Retina (tissue), 1 donor: Measurements from ENCODE around the gene TMEM44.

ENCODE experiments used
- DNase-seq: peaks from one replicate; pipeline ENCODE4 v3.0.0-alpha.2; 2016

The TMEM44 gene

DNA sequence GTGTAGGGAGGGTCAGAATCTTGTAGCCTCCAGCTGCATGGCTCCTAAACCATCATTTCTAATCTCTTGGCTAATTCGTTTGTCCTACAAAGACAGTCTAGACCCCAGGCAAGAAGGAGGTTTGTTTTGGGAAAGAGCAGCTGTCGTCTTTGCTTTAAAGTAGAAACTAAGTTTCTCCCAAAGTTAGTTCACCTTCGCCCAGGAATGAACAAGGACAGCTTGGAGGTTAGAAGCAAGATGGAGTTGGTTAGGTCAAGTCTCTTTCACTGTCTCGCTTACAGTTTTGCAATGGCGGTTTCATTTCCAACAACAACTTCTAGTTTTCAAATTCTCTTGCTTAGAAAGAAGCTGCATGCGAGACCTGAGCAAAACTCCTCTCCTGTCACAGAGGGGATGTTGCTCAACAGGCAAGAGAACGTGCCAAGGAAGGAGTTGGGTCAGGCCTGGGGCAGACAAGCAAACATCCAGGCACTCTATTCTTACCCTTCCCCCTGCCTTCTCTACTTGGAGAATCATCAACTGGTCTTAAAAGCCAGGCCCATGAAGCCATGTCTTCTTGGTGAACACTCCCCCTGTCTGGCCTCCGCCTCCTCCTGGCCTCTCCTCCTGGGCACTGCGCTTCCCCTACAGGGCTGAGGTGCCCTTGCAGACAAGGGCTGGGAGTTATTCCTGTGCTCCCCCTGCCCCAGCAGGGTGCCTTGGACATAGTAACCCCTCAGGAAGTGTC lies 57.6 kb downstream of the TMEM44 start:
- DNase-seq = no peak

DNA sequence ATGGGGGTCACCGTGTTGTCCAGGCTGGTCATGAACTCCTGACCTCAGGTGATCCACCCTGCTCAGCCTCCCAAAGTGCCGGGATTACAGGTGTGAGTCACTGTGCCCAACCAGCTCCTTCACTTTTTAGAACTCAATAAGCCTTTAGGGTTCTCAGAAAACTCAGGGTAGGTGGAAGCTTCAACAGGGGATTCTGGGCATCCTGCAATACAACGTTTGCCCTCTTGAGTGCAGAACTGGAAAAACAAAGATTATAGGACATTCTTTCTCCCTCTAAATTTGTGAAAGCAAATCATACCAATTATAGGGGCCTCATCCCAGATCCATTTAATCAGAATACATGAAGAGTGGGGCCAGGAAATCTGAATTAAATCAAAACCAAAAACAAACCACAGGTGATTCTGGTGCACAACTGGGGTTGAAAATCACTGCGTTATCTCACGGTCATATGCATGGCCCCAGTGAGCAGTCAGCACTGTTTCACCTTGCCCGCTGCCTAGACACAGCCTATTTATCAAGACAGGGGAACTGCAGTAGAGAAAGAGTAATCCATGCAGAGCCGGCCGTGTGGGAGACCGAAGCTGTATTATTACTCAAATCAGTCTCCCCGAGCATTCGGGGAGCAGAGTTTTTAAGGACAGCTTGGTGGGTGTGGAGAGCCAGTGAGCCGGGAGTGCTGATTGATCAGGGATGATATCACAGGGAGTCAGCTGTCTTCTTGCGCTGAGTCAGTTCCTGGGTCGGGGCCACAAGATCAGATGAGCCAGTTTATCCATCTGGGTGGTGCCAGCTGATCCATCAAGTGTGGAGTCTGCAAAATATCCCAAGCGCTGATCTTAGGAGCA lies 58.4 kb downstream of the TMEM44 start:
- no peak for DNase-seq

DNA sequence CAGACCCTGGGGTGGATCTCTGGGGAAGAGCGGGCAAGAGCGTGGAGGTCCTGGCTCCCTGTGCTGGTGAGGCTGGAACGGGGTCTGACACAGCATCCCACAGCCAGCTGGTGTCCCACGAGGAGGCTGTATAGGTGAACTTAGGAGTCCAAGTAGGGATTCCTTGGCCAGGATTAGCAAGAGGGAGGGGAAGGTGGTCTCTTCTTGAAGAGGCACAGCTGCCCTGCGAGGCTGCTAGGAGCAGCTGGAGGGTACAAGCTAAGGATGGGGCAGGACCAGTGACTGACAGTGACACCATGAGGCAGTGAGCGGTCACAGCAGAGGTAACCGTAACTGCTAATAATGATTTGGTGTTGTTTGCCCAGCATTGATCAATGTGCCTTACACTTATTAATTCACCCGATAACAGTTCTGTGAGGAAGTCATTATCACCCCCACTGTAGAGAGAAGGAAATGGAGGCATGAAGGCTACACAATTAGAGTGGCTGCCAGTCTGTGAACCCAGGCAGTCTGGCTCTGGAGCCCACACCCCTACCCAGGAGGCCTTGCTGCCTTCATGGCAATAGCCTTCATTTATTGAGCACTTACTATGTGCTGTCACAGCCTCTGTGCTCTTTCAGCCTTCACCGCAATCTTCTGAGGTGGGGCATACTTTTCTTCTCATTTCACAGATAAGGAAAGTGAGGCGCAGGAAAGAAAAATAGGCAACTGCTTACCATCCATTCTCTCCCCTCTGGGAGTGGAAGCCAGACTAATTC lies 59.4 kb downstream of the TMEM44 start:
- DNase-seq = peak; percentile 59

DNA sequence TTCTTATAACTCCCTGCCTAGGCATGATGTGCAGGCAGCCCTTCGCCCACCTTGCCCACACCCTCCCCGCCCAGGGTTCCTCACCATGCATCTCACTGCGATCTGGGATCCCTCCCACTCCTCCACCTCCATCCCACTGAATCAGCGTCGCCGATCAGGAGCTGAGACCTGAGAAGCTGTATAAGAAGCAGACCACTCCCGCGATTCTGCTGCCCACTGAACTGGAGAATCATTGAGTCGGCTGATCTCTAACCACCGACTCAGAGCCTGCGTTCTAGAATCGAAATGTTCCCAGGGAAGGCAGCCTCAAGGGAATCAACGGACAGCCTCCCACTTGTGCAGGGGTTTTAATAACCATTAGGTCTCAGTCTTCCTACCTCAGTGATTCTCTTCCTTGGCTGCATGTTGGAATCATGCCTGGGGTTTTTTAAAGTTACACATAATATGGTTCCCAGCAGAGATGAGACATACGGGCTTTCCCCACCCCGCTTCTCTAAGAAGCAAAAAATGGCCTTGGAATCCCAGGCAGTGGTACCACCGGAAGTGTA lies 60.2 kb downstream of the TMEM44 start:
- peak; percentile 52 for DNase-seq

DNA sequence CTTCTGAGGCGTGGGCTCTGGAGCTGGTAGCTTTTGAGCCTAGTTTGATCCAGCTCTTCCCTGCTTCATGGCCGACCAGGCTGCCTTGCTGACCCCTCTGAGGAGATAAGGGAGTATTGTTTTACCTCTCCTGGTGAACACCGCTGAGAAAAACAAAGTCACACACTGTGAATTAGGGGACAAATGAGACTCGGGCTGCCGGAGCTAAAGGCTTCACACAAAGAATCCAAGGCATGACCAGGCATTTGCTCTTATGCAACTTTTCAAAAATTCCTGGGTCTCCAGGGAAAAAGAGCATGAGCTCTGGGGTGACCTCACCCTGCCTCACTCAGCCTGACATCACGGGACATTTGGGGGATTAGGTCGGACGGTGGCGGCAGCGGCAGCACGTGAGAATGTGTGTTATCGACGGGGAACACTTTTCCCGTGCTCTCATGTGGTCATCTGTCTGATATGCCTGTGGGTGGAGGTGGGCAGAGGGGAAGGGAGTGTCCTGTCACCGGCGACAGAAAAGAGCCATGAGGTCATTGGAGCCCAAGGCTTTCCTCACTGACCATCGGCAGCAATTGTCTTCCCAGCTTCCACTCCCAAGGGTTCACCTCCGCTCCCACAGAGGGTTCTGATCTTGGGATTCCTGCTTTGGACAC lies 61.0 kb downstream of the TMEM44 start:
- peak; percentile 34 for DNase-seq

DNA sequence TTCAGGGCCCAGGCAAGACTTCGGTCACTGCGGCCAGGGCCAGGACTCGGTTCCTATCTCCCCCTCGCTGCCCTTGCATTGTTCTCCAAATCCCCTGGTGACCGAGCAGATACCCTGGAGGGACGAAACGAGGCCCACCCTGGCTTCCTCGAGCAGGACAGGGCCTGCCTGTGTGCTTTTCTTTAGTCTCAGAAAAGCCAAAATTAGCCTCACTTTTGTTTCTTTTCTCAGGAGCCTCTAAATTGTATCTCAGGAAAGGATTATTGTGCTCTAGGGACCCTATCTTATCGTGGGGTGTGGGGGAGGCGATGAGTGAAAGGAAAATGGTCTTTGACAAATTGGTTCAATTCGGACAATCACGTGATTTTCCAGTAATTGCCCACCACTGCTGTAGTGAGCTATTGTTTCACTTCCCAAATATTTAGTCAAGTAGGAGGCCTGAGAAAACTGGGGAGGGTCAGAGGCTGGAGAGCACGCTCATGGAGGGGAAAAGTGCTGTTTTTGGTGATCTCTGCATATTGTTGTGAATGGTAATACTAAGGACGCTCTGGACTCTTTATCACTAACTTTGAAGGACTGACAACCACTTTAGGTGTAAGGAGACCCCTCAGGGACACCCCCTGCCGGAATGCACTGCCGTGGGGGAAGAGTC lies 61.6 kb downstream of the TMEM44 start:
- no peak for DNase-seq

DNA sequence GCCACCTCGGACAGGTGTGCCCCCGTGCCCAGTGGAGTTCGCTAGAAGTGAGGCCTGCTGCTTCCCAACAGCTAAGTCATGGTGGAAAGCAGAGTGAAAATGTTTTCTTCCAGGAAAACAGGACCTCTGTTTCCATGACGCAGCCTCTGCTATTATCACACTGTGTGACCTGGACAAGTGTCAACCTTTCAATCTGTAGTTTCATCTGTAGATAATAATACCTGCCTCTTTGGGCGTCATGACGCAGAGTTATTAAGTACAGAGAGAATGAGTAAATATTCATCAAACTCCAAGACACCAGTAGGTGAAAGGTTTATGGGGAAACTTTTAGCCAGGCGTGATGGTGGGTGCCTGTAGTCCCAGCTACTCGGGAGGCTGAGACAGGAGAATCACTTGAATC lies 62.3 kb downstream of the TMEM44 start:
- no peak for DNase-seq

DNA sequence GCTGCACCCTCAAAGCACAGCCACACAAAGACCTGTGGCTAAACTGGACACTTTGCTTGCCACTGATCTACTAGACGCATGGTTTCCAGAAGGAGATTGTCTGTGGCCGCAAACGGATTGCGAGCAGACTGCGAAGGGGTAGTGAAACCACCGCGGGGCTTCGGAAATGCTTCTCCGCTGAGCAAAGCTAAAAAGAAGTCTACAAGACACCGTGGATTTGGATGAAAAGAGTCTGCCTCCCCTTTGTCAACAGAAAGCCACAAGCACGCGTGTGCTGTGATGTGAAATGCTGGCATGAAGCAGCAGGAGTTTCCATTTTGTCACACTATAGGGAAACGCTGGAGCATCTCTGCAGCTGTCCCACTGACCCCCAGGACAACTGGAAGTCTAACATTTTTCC lies 63.0 kb downstream of the TMEM44 start:
- DNase-seq = no peak

DNA sequence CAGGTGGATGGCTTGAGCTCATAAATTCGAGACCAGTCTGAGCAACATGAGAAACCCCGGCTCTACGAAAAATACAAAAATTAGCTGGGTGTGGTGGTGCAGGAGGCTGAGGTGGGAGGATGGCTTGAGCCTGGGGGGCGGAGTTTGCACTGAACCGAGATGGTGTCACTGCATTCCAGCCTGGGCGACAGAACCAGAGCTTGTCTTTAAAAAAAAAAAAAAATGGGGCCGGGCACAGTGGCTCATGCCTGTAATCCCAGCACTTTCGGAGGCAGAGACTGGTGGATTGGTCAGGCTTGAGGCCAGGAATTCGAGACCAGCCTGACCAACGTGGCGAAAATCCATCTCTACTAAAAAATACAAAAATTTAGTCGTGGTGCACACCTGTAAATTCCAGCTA lies 64.0 kb downstream of the TMEM44 start:
- no peak for DNase-seq

DNA sequence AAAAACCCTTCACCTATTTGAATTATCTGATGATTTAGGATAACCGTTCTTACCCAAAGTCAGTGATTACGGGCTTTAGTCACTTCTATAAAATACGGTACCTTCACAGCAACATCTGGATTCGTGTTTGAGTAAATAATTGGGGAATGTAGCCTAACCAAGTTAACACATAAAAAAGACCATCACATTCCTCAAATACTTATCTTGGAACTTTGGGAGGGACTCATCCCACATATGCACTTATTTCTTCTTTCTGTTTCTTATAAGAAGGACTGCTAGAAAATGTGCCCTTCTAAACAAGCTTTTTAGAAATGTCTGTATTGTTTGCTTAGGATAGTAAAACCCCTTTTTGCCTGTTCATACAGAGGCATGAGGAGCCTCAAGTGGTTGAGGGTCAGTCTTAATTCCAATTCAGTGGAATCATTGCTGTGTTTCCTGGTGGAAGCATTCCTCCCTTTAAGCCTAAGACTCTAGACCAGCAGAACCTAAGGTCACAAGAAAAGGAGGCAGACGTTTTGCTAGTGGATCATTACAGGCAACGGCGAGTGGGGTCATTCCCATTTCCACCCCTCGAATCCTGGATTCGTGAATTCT lies 67.5 kb downstream of the TMEM44 start:
- no peak for DNase-seq

DNA sequence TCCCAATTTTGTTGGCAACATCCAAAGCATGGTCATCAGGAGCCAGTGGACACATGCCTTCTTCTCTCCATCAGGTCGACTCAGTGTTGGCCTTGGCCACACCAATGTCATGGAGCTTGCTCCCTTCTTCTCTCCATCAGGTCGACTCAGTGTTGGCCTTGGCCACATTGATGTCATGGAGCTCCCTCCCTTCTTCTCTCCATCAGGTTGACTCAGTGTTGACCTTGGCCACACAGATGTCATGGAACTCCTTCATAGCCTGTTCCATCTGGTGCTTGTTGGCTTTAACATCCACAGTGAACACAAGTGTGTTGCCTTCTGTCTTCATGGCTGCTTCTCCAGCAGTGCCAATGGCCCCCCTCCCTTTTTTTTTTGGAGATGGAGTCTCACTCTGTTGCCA lies 70.2 kb downstream of the TMEM44 start:
- DNase-seq = no peak

DNA sequence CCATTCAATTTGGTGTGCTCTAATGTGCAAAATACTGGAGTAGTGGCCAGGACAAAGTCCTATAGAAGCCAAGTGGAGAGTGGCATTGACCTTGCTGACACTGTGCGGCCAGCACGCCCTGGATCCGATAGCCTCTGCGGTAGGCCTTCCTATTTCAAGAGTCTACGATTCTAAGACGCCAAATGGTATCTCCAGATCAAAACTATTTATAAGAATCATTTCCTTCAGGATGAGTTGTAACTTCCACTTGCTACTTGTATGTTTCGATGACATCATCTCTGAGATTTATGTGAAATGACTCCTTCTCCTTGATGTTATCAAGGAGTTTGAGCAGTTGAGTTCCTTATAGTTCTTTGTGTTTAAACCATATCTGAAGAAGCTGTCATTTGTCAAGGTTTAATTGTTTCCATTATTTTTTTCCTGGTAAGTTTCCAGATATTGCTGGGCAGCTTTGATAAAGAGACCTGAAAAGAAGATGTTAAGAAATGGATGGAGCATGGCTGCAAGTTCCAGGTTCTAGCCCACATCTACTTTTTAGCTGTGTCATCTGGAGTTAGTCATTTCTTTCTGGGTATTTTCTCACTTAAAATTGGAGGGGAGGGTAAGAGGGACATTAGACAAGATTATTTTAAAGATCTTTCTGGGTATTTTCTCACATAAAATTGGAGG lies 71.8 kb downstream of the TMEM44 start:
- DNase-seq = no peak

DNA sequence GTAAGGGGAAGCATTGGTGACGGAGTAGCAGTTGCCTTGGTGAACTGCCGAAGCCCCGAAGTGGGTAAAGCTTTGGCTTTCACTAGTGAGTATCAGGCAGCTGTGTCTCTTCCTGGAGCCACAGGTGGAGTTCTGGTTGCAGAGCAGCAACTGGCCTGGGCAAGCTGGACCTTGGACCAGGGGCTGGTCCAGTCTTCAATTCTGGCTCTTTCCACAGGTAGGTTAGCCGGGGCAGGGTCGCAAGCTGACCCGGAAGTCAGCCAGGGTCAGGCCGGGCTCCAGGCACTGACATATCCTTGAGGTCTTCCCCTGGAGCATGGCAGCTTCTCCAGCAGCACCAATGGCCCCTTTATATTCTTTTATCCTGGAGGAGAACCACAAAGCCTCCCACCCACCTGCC lies 73.2 kb downstream of the TMEM44 start:
- DNase-seq = no peak

DNA sequence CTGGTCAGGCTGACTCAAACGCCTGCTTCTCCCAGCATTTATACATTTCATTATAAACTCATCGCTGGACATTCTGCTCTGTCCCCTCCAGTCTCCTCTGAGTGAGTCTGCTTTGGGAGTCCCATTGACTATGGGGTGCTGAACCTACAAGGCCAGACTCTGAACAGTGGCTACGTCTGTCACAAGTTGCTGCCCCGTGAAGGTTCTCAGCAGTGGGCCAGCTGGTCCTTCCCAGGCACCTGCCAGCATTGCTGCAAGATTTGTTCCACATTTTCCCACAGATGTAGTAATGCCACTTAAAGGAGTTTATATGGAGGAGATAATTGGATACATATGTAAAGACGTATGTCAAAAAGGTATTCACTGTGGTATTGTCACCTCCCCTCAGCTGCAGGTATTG lies 73.7 kb downstream of the TMEM44 start:
- no peak for DNase-seq

DNA sequence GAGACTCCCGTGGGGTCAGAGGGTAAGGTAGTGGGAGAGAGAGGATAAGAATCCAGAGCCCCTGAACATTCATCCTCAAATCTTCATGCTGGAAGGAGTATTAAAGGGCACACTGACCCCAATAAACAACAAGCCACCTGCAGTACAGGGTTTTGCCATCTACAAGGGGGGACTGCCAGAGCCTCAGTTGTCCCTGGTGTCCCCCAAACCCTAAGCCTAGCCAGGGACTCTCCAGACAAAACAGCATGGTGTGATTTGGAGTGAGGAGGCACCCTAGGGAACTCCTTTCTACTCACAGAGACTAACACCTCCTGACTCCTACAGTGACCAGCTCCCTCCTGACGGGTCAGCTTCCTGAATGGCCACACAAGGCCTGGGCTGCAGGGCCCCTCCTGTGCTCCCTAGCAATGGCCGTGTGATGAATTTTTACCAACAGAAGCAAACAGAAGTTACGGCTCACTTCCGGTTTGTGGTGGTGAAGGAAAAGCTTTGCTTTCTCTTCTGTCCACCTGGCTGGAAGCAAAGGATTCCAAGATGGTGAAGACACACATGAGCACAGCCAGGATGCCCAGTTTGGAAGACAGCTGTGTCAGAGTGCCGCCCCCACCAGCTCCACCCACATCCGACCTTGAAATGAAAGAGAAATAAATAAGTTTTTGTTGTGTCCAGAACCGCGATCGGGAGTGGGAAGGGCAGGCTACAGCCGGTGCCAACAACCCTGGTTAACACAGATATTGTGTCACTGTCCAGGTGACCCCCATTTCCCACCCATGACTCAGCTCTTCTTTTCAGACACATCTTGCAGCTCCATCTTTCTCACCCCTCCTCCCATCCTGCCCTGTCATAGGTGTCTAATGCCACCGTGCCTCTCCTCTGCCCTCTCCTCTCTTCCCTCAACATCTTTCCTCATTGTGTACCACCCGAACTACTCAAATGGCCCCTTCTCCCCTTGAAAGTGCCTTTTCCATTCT lies 76.8 kb downstream of the TMEM44 start:
- no peak for DNase-seq

DNA sequence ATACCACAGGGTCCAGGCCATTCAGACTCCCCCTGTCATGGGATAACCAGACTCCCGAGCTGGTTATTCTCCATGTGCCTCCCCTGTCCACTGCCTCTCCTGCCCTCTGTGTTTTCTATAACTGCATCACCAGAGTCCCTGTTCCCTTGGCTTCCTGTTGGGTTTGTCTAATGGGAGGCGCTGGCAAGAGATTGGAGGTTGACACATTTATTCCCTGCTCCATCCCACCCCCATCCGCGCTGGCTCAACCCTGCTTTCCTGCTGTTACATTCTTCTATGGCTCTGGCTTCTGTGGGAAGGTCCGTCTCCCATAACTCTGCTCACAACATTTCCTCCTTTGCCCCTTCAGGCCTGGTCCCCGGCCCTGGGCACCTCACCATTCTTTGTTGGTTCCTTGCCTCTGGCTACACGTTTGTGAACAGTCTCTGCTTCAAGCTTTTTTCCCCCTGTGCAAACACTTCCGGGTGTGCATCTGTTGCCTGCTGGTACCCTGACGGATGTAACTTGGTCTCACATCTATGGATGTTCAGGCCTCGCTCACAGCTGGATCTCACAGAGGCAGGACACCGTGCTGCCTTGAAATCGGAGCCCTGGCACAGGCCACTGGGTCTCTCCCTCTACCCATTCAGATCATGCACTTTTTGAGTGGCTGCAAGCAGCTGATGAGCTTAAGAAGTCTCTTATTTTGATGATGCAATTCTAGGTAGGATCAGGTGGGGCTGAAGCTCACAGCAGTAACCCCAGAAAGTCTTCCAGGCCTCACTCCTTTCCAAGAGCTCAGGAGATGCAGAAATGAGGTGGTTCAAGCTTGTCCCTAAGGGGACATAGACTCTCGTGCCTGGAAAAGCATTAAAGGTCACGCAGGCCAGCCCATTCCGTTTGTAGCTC lies 77.8 kb downstream of the TMEM44 start:
- DNase-seq = peak; percentile 44

DNA sequence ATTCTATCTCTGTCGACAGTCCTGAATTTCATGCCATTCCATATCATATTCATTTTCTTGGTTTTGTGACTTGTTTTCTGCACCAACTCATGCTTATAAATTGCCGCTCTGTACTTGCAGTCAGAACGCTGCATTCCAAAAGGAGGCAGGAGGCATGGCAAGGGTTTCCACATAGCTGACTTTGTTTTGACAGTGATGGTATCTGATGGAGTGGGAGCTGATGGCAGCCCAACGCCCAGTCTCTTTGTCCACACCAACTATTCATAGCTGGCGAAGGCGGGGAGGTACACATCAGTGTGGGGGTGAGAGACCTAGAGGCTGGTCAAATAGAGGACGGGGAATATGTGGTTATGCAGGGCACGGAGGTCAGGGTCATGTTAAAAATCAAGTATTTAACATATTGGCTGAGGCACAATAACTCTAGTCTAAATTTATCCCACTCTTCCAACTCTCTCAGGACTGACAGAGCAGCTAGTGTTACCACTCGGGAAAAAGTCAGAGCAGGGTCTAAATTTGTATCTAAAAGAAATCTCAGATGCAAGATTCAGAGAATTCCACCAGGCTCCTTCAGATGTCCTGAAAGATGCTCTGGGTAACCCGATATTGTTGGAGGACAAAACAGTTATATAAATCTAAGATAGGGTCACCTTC lies 78.6 kb downstream of the TMEM44 start:
- peak; percentile 83 for DNase-seq

DNA sequence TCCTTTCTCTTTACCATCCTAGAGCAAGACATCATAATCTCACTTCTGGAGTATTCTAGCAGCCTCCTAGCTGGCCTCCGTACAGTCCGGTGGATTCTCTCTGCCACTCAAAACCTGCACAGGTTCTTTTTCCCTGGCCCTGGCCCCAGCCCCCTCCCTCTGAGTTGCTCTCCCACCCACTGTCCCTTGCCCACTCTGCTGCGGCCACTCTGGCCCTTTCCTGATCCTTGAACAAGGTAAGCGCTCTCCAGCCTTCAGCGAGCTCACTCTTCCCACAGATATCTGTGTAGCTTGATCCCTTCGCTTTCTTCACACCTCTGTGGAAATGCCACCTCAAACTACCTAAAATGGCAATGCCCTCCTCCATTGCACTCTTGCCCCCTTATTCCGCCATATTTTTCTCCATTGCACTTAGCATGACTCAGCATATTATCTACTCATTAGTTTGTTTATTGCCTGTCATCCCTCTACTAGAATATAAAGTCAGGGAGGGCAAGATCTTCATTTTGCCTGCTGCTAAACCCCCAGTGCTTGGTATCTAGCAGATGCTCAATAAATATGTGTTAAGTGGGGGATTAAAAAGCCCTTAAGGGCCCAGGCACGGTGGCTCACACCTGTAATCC lies 80.8 kb downstream of the TMEM44 start:
- no peak for DNase-seq
